Left cardiac atrium (tissue), 4 donors: ENCODE results near the gene EXOC6B. TPM values are rescaled to one million over a fixed set of nuclear protein-coding genes. Genes with fewer than 3 reads are reported as not detected.
"Not testable (repeated sequence)": the region's sequence is repeated elsewhere in the genome, so short reads cannot be mapped to it uniquely, and the experiment has no call there.

Experiments used
- ATAC-seq, 2 donors: fragments of 200-7000 bp; cut with Tn5 transposase; one replicate each; pipeline ENCODE4 v1.9.1; 2020; ENCODE audit warnings: mild to moderate bottlenecking in 2 of 2, moderate library complexity in 2 of 2
- DNase-seq: peaks from one replicate; pipeline ENCODE4 v3.0.0-alpha.2; 2020
- intact Hi-C, 2 donors: fragments of 100-400 bp; cut with DNase I; formaldehyde crosslinking; loops; one replicate each; pipeline versions ENCODE4 v1.14.1 to v1.15.1; 2022 to 2023
- total RNA-seq, 2 donors: library from RNA; stranded (reverse); fragmentation: NEBNext Ultra II Directional; extraction: Animal tissue kit (Norgen Biotek cat#: 25700); gene quantifications; one replicate each; pipeline ENCODE4 v1.2.1, GENCODE V29; 2021
- donor health status: DM: no; HTN: yes; CAD: no.
- donor health status: DM: no; HTN: yes; CAD: no; lungs with severe emphysema.
- donor health status: DM: yes; HTN: yes; CAD: no.
- donor health status: Dilated cardiomyopathy.

EXOC6B gene
- total RNA-seq, 2 donors from 2014 or later, result 93.7 to 113 TPM

- DNase-seq (no peak), ATAC-seq (no peak)
- intact Hi-C loops, result no loop called here
Measured at GRCh38 chr2:72543497-72544216, 282.2 kb downstream of the EXOC6B start.

GRCh38 chr2:72539071-72539552, 286.7 kb downstream of the EXOC6B start:
- peak in 1 of 2 donors; percentile 77 for ATAC-seq
- no peak for DNase-seq
- intact Hi-C loops, result no loop called here

- intact Hi-C loops, result no loop called here
- ATAC-seq (no peak), DNase-seq (no peak)
Measured at GRCh38 chr2:72538486-72538885, 287.3 kb downstream of the EXOC6B start.

GRCh38 chr2:72535586-72535985, 290.2 kb downstream of the EXOC6B start:
- ATAC-seq, intact Hi-C loops, DNase-seq: not testable (repeated sequence)

GRCh38 chr2:72533765-72534164, 292.1 kb downstream of the EXOC6B start:
- no peak for DNase-seq
- intact Hi-C loops, result no loop called here
- peak in 1 of 2 donors; percentile 45 for ATAC-seq

- intact Hi-C loops, result no loop called here
- no peak for DNase-seq
- ATAC-seq, result no peak
Measured at GRCh38 chr2:72527424-72527823, 298.4 kb downstream of the EXOC6B start.

- intact Hi-C loops, result no loop called here
- no peak for ATAC-seq
Measured at GRCh38 chr2:72526623-72527022, 299.2 kb downstream of the EXOC6B start.

GRCh38 chr2:72524071-72524470, 301.8 kb downstream of the EXOC6B start:
- no peak for ATAC-seq
- no peak for DNase-seq
- intact Hi-C loops, result no loop called here

More at GRCh38 chr2:72526623-72527022, 299.2 kb downstream of the EXOC6B start:
- no peak for DNase-seq

GRCh38 chr2:72515696-72516095, 310.1 kb downstream of the EXOC6B start:
- ATAC-seq (peak in 1 of 2 donors; percentile 27), DNase-seq (no peak)
- intact Hi-C loops, result no loop called here

- intact Hi-C loops, result no loop called here
- ATAC-seq, result no peak
Measured at GRCh38 chr2:72513011-72513410, 312.8 kb downstream of the EXOC6B start.

GRCh38 chr2:72512376-72512775, 313.5 kb downstream of the EXOC6B start:
- intact Hi-C loops, result no loop called here
- ATAC-seq, result no peak

More at GRCh38 chr2:72513011-72513410, 312.8 kb downstream of the EXOC6B start:
- DNase-seq, result no peak

GRCh38 chr2:72511906-72512305, 313.9 kb downstream of the EXOC6B start:
- ATAC-seq (no peak), DNase-seq (no peak)
- intact Hi-C loops, result no loop called here

More at GRCh38 chr2:72512376-72512775, 313.5 kb downstream of the EXOC6B start:
- DNase-seq, result no peak

- ATAC-seq (no peak), DNase-seq (no peak)
- intact Hi-C loops, result no loop called here
Measured at GRCh38 chr2:72497763-72498162, 328.1 kb downstream of the EXOC6B start.

GRCh38 chr2:72496479-72496878, 329.4 kb downstream of the EXOC6B start:
- ATAC-seq (no peak), DNase-seq (no peak)
- intact Hi-C loops, result no loop called here

GRCh38 chr2:72494392-72494791, 331.4 kb downstream of the EXOC6B start:
- ATAC-seq (no peak), DNase-seq (no peak)
- intact Hi-C loops, result no loop called here

GRCh38 chr2:72484622-72485021, 341.2 kb downstream of the EXOC6B start:
- ATAC-seq, DNase-seq, intact Hi-C loops: not testable (repeated sequence)

GRCh38 chr2:72483346-72483745, 342.5 kb downstream of the EXOC6B start:
- ATAC-seq, result no peak
- intact Hi-C loops, result no loop called here
- DNase-seq, result no peak

- no peak for ATAC-seq
- intact Hi-C loops, result no loop called here
- no peak for DNase-seq
Measured at GRCh38 chr2:72475246-72475645, 350.6 kb downstream of the EXOC6B start.

- intact Hi-C loops, result no loop called here
- DNase-seq, result no peak
- no peak for ATAC-seq
Measured at GRCh38 chr2:72457801-72458516, 367.9 kb downstream of the EXOC6B start.

- DNase-seq, result no peak
- intact Hi-C loops, result no loop called here
- ATAC-seq, result no peak
Measured at GRCh38 chr2:72454189-72454588, 371.6 kb downstream of the EXOC6B start.
